ENCODE data around the gene DCTN5.

The DCTN5 gene

GRCh38 chr16:23663918-23664317, 22.7 kb downstream of the DCTN5 start:
- no peak for DNase-seq (ENCODE audit: low spot score)

- DNase-seq (ENCODE audit: low spot score), result no peak
Measured at GRCh38 chr16:23666571-23667354, 25.5 kb downstream of the DCTN5 start.

GRCh38 chr16:23667355-23667659, 26.0 kb downstream of the DCTN5 start:
- DNase-seq (ENCODE audit: low spot score), result no peak

GRCh38 chr16:23668225-23668624, 27.0 kb downstream of the DCTN5 start:
- no peak for DNase-seq (ENCODE audit: low spot score)

GRCh38 chr16:23668873-23669272, 27.6 kb downstream of the DCTN5 start:
- DNase-seq (ENCODE audit: low spot score), result no peak

- no peak for DNase-seq (ENCODE audit: low spot score)
Measured at GRCh38 chr16:23670137-23670776, 29.0 kb downstream of the DCTN5 start.

GRCh38 chr16:23673971-23674614, 32.8 kb downstream of the DCTN5 start:
- no peak for DNase-seq (ENCODE audit: low spot score)

- no peak for DNase-seq (ENCODE audit: low spot score)
Measured at GRCh38 chr16:23676924-23677480, 35.7 kb downstream of the DCTN5 start.

- DNase-seq (ENCODE audit: low spot score), result peak; percentile 87
Measured at GRCh38 chr16:23678430-23679273, 37.4 kb downstream of the DCTN5 start, which contains the start of gene PLK1. Gene PLK1 (plus strand): TSS chr16:23678889. CDS start chr16:23678933, 44 bp downstream.

- DNase-seq (ENCODE audit: low spot score), result peak; percentile 49
Measured at GRCh38 chr16:23679274-23679985, 38.2 kb downstream of the DCTN5 start.

GRCh38 chr16:23679986-23680336, 38.7 kb downstream of the DCTN5 start:
- DNase-seq (ENCODE audit: low spot score), result no peak

- DNase-seq (ENCODE audit: low spot score), result no peak
Measured at GRCh38 chr16:23682181-23682580, 40.9 kb downstream of the DCTN5 start.

GRCh38 chr16:23683487-23683886, 42.2 kb downstream of the DCTN5 start:
- no peak for DNase-seq (ENCODE audit: low spot score)

- DNase-seq (ENCODE audit: low spot score), result no peak
Measured at GRCh38 chr16:23687034-23687808, 46.0 kb downstream of the DCTN5 start.

GRCh38 chr16:23689442-23690187, 48.3 kb downstream of the DCTN5 start:
- no peak for DNase-seq (ENCODE audit: low spot score)

GRCh38 chr16:23690771-23691482, 49.7 kb downstream of the DCTN5 start:
- DNase-seq (ENCODE audit: low spot score), result no peak

GRCh38 chr16:23691483-23692189, 50.4 kb downstream of the DCTN5 start:
- DNase-seq (ENCODE audit: low spot score), result no peak

- DNase-seq (ENCODE audit: low spot score), result no peak
Measured at GRCh38 chr16:23692190-23692837, 51.0 kb downstream of the DCTN5 start.

Measured in hematopoietic multipotent progenitor cell treated with erythropoietin and hydrocortisone succinate and interleukin-3 and kit ligand, for 15 days (in vitro differentiated cells).